DND-41 (cell line): Measurements from ENCODE around the gene USP24.
"Not testable (repeated sequence)": the region's sequence is repeated elsewhere in the genome, so short reads cannot be mapped to it uniquely, and the experiment has no call there.

Experiments used
- ATAC-seq: fragments of 200-7000 bp; cut with Tn5 transposase; 3 replicates; pipeline ENCODE4 v1.9.1; 2021; ENCODE audit warnings: low read depth; ENCODE audit not compliant: insufficient read depth
- DNase-seq: peaks from one replicate; pipeline ENCODE4 v3.0.0-alpha.2; 2020
- H2AFZ ChIP-seq: 2 replicates; pipeline ENCODE4 v1.6.0; 2012; ENCODE audit warnings: low read depth, low read length
- H3K27ac ChIP-seq: 2 replicates; pipeline ENCODE4 v1.5.1; 2012; ENCODE audit warnings: low read length, inconsistent platforms
- H3K27me3 ChIP-seq: fragments of 200-600 bp; sonication (generic); 2 replicates; pipeline ENCODE4 v1.6.0; 2012; ENCODE audit warnings: low read length, mild to moderate bottlenecking, inconsistent platforms; ENCODE audit not compliant: insufficient read depth, poor library complexity
- H3K36me3 ChIP-seq: 2 replicates; pipeline ENCODE4 v1.5.1; 2012; ENCODE audit warnings: low read length, inconsistent platforms; ENCODE audit not compliant: insufficient read depth
- H3K4me1 ChIP-seq: 2 replicates; pipeline ENCODE4 v1.5.1; 2012; ENCODE audit warnings: mild to moderate bottlenecking, low read length; ENCODE audit not compliant: insufficient read depth
- H3K4me2 ChIP-seq: 2 replicates; pipeline ENCODE4 v1.6.0; 2012; ENCODE audit warnings: mild to moderate bottlenecking, moderate library complexity, low read length, inconsistent platforms; ENCODE audit not compliant: insufficient read depth
- H3K4me3 ChIP-seq, 2 experiments: fragments of 200-600 bp in 1 of 2; shearing (Covaris generic) in 1 of 2; 2 replicates each; pipeline ENCODE4 v1.5.1; 2012 to 2016; ENCODE audit warnings: inconsistent platforms in 2 of 2, low read length in 2 of 2, mild to moderate bottlenecking in 2 of 2, low read depth in 1 of 2, moderate library complexity in 1 of 2
- H3K79me2 ChIP-seq: 2 replicates; pipeline ENCODE4 v1.6.0; 2012; ENCODE audit warnings: low read length, inconsistent platforms; ENCODE audit not compliant: insufficient read depth
- H3K9ac ChIP-seq: 2 replicates; pipeline ENCODE4 v1.6.0; 2012; ENCODE audit warnings: low read depth, mild to moderate bottlenecking, inconsistent platforms, low read length, moderate library complexity
- H3K9me3 ChIP-seq: 2 replicates; pipeline ENCODE4 v1.5.1; 2012; ENCODE audit warnings: low read length, moderate library complexity, mild to moderate bottlenecking, inconsistent platforms; ENCODE audit not compliant: insufficient read depth, severe bottlenecking
- H4K20me1 ChIP-seq: 2 replicates; pipeline ENCODE4 v1.6.0; 2012; ENCODE audit warnings: low read length; ENCODE audit not compliant: insufficient read depth
- CTCF ChIP-seq: IDR thresholded peaks from 2 replicates; pipeline ENCODE4 v1.5.1; 2012; ENCODE audit warnings: borderline replicate concordance, low read length, moderate library complexity, mild to moderate bottlenecking; ENCODE audit not compliant: poor library complexity, severe bottlenecking; ENCODE audit errors: extremely low read depth
- EZH2 ChIP-seq: IDR thresholded peaks from 3 replicates; pipeline ENCODE4 v1.6.1; 2012; ENCODE audit warnings: borderline replicate concordance, low read depth, mild to moderate bottlenecking, moderate library complexity, low read length, inconsistent platforms; ENCODE audit not compliant: severe bottlenecking

USP24 gene

GRCh38 chr1:55230659-55231058 lies 15.5 kb upstream of the USP24 start:
- Histone ChIP-seq H4K20me1 (no peaks in the 10 kb centered on the region), H2AFZ (no peak overlapping the region), H3K4me3 (no peak overlapping the region), H3K79me2 (no peaks in the 10 kb centered on the region), H3K9ac (no peak overlapping the region), H3K4me1 (no peaks in the 10 kb centered on the region), H3K36me3 (no peaks in the 10 kb centered on the region), H3K9me3 (peaks cover 6% of the 10 kb centered on the region), H3K27ac (no peak overlapping the region), H3K4me2 (no peak overlapping the region), H3K27me3 (no peaks in the 10 kb centered on the region)
- DNase-seq (no peak), ATAC-seq (no peak)
- TF ChIP-seq EZH2 (no peak), CTCF (no peak)

GRCh38 chr1:55229726-55230125 lies 14.6 kb upstream of the USP24 start:
- H3K27me3 ChIP-seq, H4K20me1 ChIP-seq, DNase-seq, H3K4me3 ChIP-seq, H2AFZ ChIP-seq, H3K36me3 ChIP-seq, H3K9ac ChIP-seq, H3K4me2 ChIP-seq, ATAC-seq, H3K9me3 ChIP-seq, H3K27ac ChIP-seq, H3K4me1 ChIP-seq, H3K79me2 ChIP-seq: not testable (repeated sequence)

GRCh38 chr1:55225228-55225627 lies 10.1 kb upstream of the USP24 start:
- no peak overlapping the region for H3K27ac ChIP-seq
- DNase-seq (no peak), ATAC-seq (no peak)
- H3K36me3 ChIP-seq, result no peaks in the 10 kb centered on the region
- no peak for TF ChIP-seq CTCF
- no peak overlapping the region for H3K4me3 ChIP-seq
- H3K27me3 ChIP-seq, result no peaks in the 10 kb centered on the region
- no peak overlapping the region for H3K4me2 ChIP-seq
- H4K20me1 ChIP-seq, result no peaks in the 10 kb centered on the region
- peaks cover 6% of the 10 kb centered on the region for H3K9me3 ChIP-seq
- no peaks in the 10 kb centered on the region for H3K4me1 ChIP-seq
- H3K79me2 ChIP-seq, result no peaks in the 10 kb centered on the region
- H3K9ac ChIP-seq, result no peak overlapping the region
- H2AFZ ChIP-seq, result no peak overlapping the region

- Histone ChIP-seq H2AFZ (no peak overlapping the region), H3K9ac (no peak overlapping the region), H3K4me1 (no peaks in the 10 kb centered on the region), H3K79me2 (no peaks in the 10 kb centered on the region), H3K9me3 (peaks cover 6% of the 10 kb centered on the region), H3K4me2 (no peak overlapping the region), H3K27ac (no peak overlapping the region), H3K4me3 (no peak overlapping the region), H3K36me3 (no peaks in the 10 kb centered on the region), H3K27me3 (no peaks in the 10 kb centered on the region), H4K20me1 (no peaks in the 10 kb centered on the region)
- no peak for TF ChIP-seq EZH2
- ATAC-seq (no peak), DNase-seq (no peak)
Observed at GRCh38 chr1:55224729-55225128, 9.6 kb upstream of the USP24 start.

- no peak overlapping the region for H3K27ac ChIP-seq
- no peaks in the 10 kb centered on the region for H4K20me1 ChIP-seq
- DNase-seq, result no peak
- H3K4me3 ChIP-seq, result no peak overlapping the region
- no peak for ATAC-seq
- H3K27me3 ChIP-seq, result no peaks in the 10 kb centered on the region
- no peaks in the 10 kb centered on the region for H3K4me1 ChIP-seq
- no peak overlapping the region for H2AFZ ChIP-seq
- no peak overlapping the region for H3K9ac ChIP-seq
- H3K9me3 ChIP-seq, result no peaks in the 10 kb centered on the region
- H3K4me2 ChIP-seq, result no peak overlapping the region
- no peaks in the 10 kb centered on the region for H3K79me2 ChIP-seq
- no peaks in the 10 kb centered on the region for H3K36me3 ChIP-seq
- TF ChIP-seq CTCF (no peak), EZH2 (no peak)
Observed at GRCh38 chr1:55222152-55222551, 7.0 kb upstream of the USP24 start.
